H1 (cell line): ENCODE results near the gene ZNF184. TPM values are rescaled to one million over a fixed set of nuclear protein-coding genes. Genes with fewer than 3 reads are reported as not detected.

Experiments
- CTCF ChIA-PET: fragments of 300-600 bp; sonication (Branson Sonifier 250); formaldehyde crosslinking; loops from one replicate; lab custom pipeline; 2021; ENCODE audit not compliant: partially characterized antibody; lab: Charles Lee
- POLR2A ChIA-PET: fragments of 300-600 bp; sonication (Branson Sonifier 250); formaldehyde crosslinking; loops from one replicate; lab custom pipeline; 2021; ENCODE audit warnings: inconsistent platforms; ENCODE audit not compliant: partially characterized antibody; lab: Charles Lee
- DNase-seq, 2 experiments: peaks; one replicate each; pipeline versions ENCODE4 v3.0.0 to v3.0.0-alpha.2; 2010 to 2022; ENCODE audit warnings: low spot score in 2 of 2, low read depth in 1 of 2, mixed read lengths in 1 of 2
- FAIRE-seq: peaks from 2 replicates; lab custom pipeline; 2011; peaks lifted over from hg19 to GRCh38; lab: Jason Lieb, UNC
- H2AFZ ChIP-seq: 2 replicates; pipeline ENCODE4 v1.8.1; 2012; ENCODE audit warnings: low read length, inconsistent platforms
- H2AK5ac ChIP-seq: 2 replicates; pipeline ENCODE4 v1.6.1; 2013; ENCODE audit warnings: low read depth, low read length
- H2BK120ac ChIP-seq: replicated peaks from 2 replicates; pipeline ENCODE3; 2013; ENCODE audit warnings: low read depth, low read length, inconsistent platforms
- H2BK12ac ChIP-seq: 2 replicates; pipeline ENCODE4 v1.6.1; 2013; ENCODE audit warnings: low read depth, low read length
- H2BK15ac ChIP-seq: 2 replicates; pipeline ENCODE4 v1.6.1; 2013; ENCODE audit warnings: low read length
- H2BK20ac ChIP-seq: 2 replicates; pipeline ENCODE4 v1.6.1; 2013; ENCODE audit warnings: low read length
- H2BK5ac ChIP-seq: 2 replicates; pipeline ENCODE4 v1.6.1; 2013; ENCODE audit warnings: low read depth, low read length
- H3K14ac ChIP-seq: 2 replicates; pipeline ENCODE4 v1.6.1; 2013; ENCODE audit warnings: inconsistent platforms; ENCODE audit not compliant: insufficient read length
- H3K18ac ChIP-seq: 2 replicates; pipeline ENCODE4 v1.6.1; 2013; ENCODE audit warnings: low read length; ENCODE audit errors: extremely low read depth
- H3K23ac ChIP-seq: 2 replicates; pipeline ENCODE4 v1.6.1; 2013; ENCODE audit warnings: inconsistent platforms; ENCODE audit not compliant: insufficient read length
- H3K23me2 ChIP-seq: 2 replicates; pipeline ENCODE4 v1.6.1; 2013; ENCODE audit warnings: low read depth, low read length
- H3K27ac ChIP-seq: 2 replicates; pipeline ENCODE4 v1.6.1; 2011; ENCODE audit warnings: low read depth, low read length, inconsistent platforms
- H3K27me3 ChIP-seq, 4 experiments: replicated peaks in 1 of 4; 1 replicate in 1 of 4; 2 replicates in 3 of 4; pipeline versions ENCODE4 v1.6.1 to v1.8.1; 2011 to 2013; ENCODE audit warnings: low read length in 3 of 4, mild to moderate bottlenecking in 3 of 4, inconsistent platforms in 2 of 4, mixed read lengths in 2 of 4, moderate library complexity in 1 of 4; ENCODE audit not compliant: control insufficient read depth in 3 of 4, insufficient read depth in 3 of 4; ENCODE audit errors: extremely low read depth in 1 of 4
- H3K36me3 ChIP-seq, 4 experiments: 2 replicates each; pipeline versions ENCODE4 v1.6.1 to v1.8.1; 2011 to 2013; ENCODE audit warnings: mild to moderate bottlenecking in 4 of 4, low read length in 3 of 4, moderate library complexity in 2 of 4, control low read depth in 1 of 4, inconsistent platforms in 1 of 4; ENCODE audit not compliant: insufficient read depth in 4 of 4, control insufficient read depth in 2 of 4
- H3K4ac ChIP-seq: replicated peaks from 2 replicates; pipeline ENCODE3; 2013; ENCODE audit warnings: low read length, low read depth, mixed read lengths, inconsistent platforms; ENCODE audit not compliant: insufficient read length
- H3K4me1 ChIP-seq, 4 experiments: replicated peaks in 1 of 4; 1 replicate in 1 of 4; 2 replicates in 3 of 4; pipeline versions ENCODE4 v1.6.1 to v1.8.1; 2011 to 2013; ENCODE audit warnings: low read length in 3 of 4, inconsistent platforms in 2 of 4, mixed read lengths in 1 of 4; ENCODE audit not compliant: insufficient read depth in 4 of 4, control insufficient read depth in 3 of 4
- H3K4me2 ChIP-seq, 2 experiments: 2 replicates each; pipeline versions ENCODE4 v1.6.1 to v1.8.1; 2011 to 2013; ENCODE audit warnings: low read depth in 2 of 2, low read length in 2 of 2, control low read depth in 1 of 2, inconsistent platforms in 1 of 2, mild to moderate bottlenecking in 1 of 2; ENCODE audit not compliant: insufficient read depth in 1 of 2
- H3K4me3 ChIP-seq, 4 experiments: fragments of 200-600, 300-600 bp in 1 of 4; sonication (generic), shearing (Covaris generic), sonication (Bioruptor Twin) in 1 of 4; 2 replicates each; pipeline versions ENCODE4 v1.5.1 to v1.8.1; 2011 to 2016; ENCODE audit warnings: low read length in 4 of 4, low read depth in 3 of 4, control low read depth in 2 of 4, inconsistent platforms in 2 of 4, mild to moderate bottlenecking in 2 of 4, mixed read lengths in 1 of 4, moderate library complexity in 1 of 4; ENCODE audit not compliant: insufficient read depth in 2 of 4; ENCODE audit errors: extremely low read depth in 1 of 4
- H3K56ac ChIP-seq: replicated peaks from 2 replicates; pipeline ENCODE3; 2013; ENCODE audit warnings: low read depth, mild to moderate bottlenecking, mixed read lengths, low read length, inconsistent platforms; ENCODE audit not compliant: insufficient read length
- H3K79me1 ChIP-seq: 2 replicates; pipeline ENCODE4 v1.6.1; 2013; ENCODE audit warnings: low read depth, low read length, control low read depth
- H3K79me2 ChIP-seq, 2 experiments: 2 replicates each; pipeline versions ENCODE4 v1.6.1 to v1.8.1; 2012 to 2013; ENCODE audit warnings: low read length in 2 of 2, mild to moderate bottlenecking in 2 of 2, inconsistent platforms in 1 of 2; ENCODE audit not compliant: insufficient read depth in 2 of 2, control insufficient read depth in 1 of 2
- H3K9ac ChIP-seq, 4 experiments: replicated peaks in 1 of 4; 1 replicate in 1 of 4; 2 replicates in 3 of 4; pipeline versions ENCODE4 v1.6.1 to v1.8.1; 2011 to 2013; ENCODE audit warnings: low read depth in 3 of 4, low read length in 3 of 4, control low read depth in 2 of 4, mild to moderate bottlenecking in 2 of 4, moderate library complexity in 2 of 4, inconsistent platforms in 1 of 4; ENCODE audit errors: extremely low read depth in 1 of 4
- H3K9me3 ChIP-seq, 2 experiments: 2 replicates each; pipeline versions ENCODE4 v1.6.1 to v1.8.1; 2012 to 2013; ENCODE audit warnings: mild to moderate bottlenecking in 2 of 2, moderate library complexity in 2 of 2, control low read depth in 1 of 2, inconsistent platforms in 1 of 2, low read depth in 1 of 2, low read length in 1 of 2, mixed read lengths in 1 of 2; ENCODE audit not compliant: insufficient read depth in 2 of 2
- H4K20me1 ChIP-seq, 2 experiments: replicated peaks in 1 of 2; 2 replicates each; pipeline versions ENCODE3 to v1.8.1; 2011 to 2013; ENCODE audit warnings: inconsistent platforms in 2 of 2, low read length in 2 of 2, mild to moderate bottlenecking in 1 of 2; ENCODE audit not compliant: insufficient read depth in 2 of 2, control insufficient read depth in 1 of 2
- H4K5ac ChIP-seq: 2 replicates; pipeline ENCODE4 v1.6.1; 2013; ENCODE audit warnings: low read length, low read depth, mixed read lengths, inconsistent platforms; ENCODE audit not compliant: insufficient read length
- H4K8ac ChIP-seq: 2 replicates; pipeline ENCODE4 v1.8.0; 2013; ENCODE audit warnings: mild to moderate bottlenecking, moderate library complexity, low read length, inconsistent platforms; ENCODE audit not compliant: insufficient read depth; ENCODE audit errors: extremely low read depth
- H4K91ac ChIP-seq: replicated peaks from 2 replicates; pipeline ENCODE3; 2013; ENCODE audit warnings: low read length, mixed read lengths, inconsistent platforms; ENCODE audit not compliant: insufficient read length
- GTF2F1 ChIP-seq: IDR thresholded peaks from 2 replicates; pipeline ENCODE4 v1.6.1; 2012; ENCODE audit warnings: low read depth, low read length, improper control_type of control experiment, borderline replicate concordance
- SP2 ChIP-seq: IDR thresholded peaks from 2 replicates; pipeline ENCODE4 v1.6.1; 2012; ENCODE audit warnings: mild to moderate bottlenecking, low read length, inconsistent platforms
- WGBS, 2 experiments: shearing (Covaris generic) in 1 of 2; methylation state at CpG; one replicate each; pipeline versions ENCODE4 v1.1.6 to v1.1.7; 2013 to 2015; ENCODE audit warnings: low lambda C conversion rate in 2 of 2, mixed read lengths in 2 of 2, inconsistent platforms in 1 of 2, low coverage in 1 of 2, missing lambda C conversion rate in 1 of 2; ENCODE audit not compliant: insufficient replicate concordance in 2 of 2, insufficient coverage in 1 of 2, insufficient read length in 1 of 2; ENCODE audit errors: extremely low coverage in 1 of 2, missing lambda C conversion rate in 1 of 2; 5-methylcytosine and 5-hydroxymethylcytosine counted together
- polyA plus RNA-seq, 7 experiments: library from polyadenylated mRNA; depleted of rRNA in 3 of 7; stranded (reverse) in 5 of 7; unstranded in 2 of 7; fragments of >200 nt in 5 of 7; fragments of 200-250 nt in 2 of 7; gene quantifications; 1 replicate in 5 of 7; 2 replicates in 1 of 7; 4 replicates in 1 of 7; pipeline versions ENCODE4 v1.2.1 to v1.2.3, GENCODE V29; 2011 to 2013; ENCODE audit warnings: missing spikeins in 2 of 7, mixed read lengths in 2 of 7
- total RNA-seq: library from RNA; stranded (reverse); fragmentation: NEBNext Ultra II Directional; extraction: Animal tissue kit (Norgen Biotek cat#: 25700); gene quantifications from 2 replicates; pipeline ENCODE4 v1.2.1, GENCODE V29; 2021

Gene ZNF184
- total and polyA plus RNA-seq, 2 of the 8 experiments (the other 6 are each of a cell fraction or from before 2014, with no cell fraction given) = 1.9 to 12.3 TPM

DNA sequence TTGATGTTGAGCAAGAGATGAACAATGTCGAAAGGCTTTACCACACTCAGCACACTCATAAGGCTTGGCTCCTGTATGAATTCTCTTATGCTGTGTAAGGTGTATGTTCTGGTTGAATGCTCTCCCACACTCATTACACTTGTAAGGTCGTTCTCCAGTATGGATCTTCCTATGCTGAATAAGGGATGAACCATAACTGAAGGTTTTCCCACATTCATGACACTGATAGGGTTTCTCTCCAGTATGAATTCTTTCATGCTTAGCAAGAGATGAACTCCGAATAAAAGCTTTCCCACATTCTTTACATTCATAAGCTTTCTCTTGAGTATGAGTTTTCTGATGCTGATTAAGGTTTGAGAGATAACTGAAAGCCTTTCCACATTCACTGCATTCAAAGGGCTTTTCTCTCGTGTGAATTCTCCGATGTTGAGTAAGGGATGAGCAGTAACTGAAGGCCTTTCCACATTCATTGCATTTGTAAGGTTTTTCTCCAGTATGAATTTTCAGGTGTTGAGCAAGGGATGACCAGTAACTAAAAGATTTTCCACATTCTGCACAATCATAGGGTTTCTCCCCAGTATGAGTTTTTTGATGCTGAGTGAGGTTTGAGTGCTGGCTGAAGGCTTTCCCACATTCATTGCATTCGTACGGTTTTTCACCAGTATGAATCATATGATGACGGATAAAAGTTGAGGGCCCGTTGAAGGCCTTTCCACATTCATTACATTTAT, 21.1 kb downstream of the ZNF184 start:
- Histone ChIP-seq H3K79me1 (no peaks in the 10 kb centered on the region), H3K27ac (no peak overlapping the region), H2BK20ac (no peak overlapping the region), H3K9me3 (peaks cover 80% of the 10 kb centered on the region in 2 experiments), H4K91ac (no peak overlapping the region), H2AK5ac (no peak overlapping the region), H3K4me1 (no peaks in the 10 kb centered on the region), H3K18ac (no peak overlapping the region), H2BK5ac (no peak overlapping the region), H3K14ac (no peak overlapping the region), H3K79me2 (no peaks in the 10 kb centered on the region), H3K4me3 (0 out of 8 replicates have a peak overlapping the region, but pooled peaks of 1 of the 4 experiments have one; percentile 8), H3K4ac (no peak overlapping the region), H3K23ac (no peak overlapping the region), H2AFZ (no peak overlapping the region), H4K20me1 (no peaks in the 10 kb centered on the region), H3K4me2 (no peak overlapping the region), H3K9ac (no peak overlapping the region), H3K36me3 (peaks cover 16 to 72% (median 56%) of the 10 kb centered on the region in 4 experiments; a peak in 7 of 8 replicates), H4K8ac (no peak overlapping the region), H2BK120ac (no peak overlapping the region), H2BK12ac (no peak overlapping the region), H3K56ac (no peak overlapping the region), H3K23me2 (no peaks in the 10 kb centered on the region), H2BK15ac (no peak overlapping the region), H4K5ac (no peak overlapping the region), H3K27me3 (no peaks in the 10 kb centered on the region)
- FAIRE-seq (no peak), DNase-seq (no peak)
- TF ChIP-seq SP2 = no peak
- no peak for TF ChIP-seq GTF2F1
- WGBS, 2 experiments = 90% methylated on average over 9 of the region's 9 CpGs; no CpG with 5 or more reads in 1 of the 2 experiments
- ChIA-PET POLR2A (no interaction called here), CTCF (no interaction called here)
